HG02870 (cell line): ENCODE results near the gene GPRC5B.

Source experiments
- ATAC-seq: cut with Tn5 transposase; IDR thresholded peaks from one replicate; pipeline ENCODE4 v1.9.1; 2021; ENCODE audit warnings: mild to moderate bottlenecking, moderate library complexity; ENCODE audit not compliant: unreplicated experiment

Gene GPRC5B, protein sequence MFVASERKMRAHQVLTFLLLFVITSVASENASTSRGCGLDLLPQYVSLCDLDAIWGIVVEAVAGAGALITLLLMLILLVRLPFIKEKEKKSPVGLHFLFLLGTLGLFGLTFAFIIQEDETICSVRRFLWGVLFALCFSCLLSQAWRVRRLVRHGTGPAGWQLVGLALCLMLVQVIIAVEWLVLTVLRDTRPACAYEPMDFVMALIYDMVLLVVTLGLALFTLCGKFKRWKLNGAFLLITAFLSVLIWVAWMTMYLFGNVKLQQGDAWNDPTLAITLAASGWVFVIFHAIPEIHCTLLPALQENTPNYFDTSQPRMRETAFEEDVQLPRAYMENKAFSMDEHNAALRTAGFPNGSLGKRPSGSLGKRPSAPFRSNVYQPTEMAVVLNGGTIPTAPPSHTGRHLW

DNA sequence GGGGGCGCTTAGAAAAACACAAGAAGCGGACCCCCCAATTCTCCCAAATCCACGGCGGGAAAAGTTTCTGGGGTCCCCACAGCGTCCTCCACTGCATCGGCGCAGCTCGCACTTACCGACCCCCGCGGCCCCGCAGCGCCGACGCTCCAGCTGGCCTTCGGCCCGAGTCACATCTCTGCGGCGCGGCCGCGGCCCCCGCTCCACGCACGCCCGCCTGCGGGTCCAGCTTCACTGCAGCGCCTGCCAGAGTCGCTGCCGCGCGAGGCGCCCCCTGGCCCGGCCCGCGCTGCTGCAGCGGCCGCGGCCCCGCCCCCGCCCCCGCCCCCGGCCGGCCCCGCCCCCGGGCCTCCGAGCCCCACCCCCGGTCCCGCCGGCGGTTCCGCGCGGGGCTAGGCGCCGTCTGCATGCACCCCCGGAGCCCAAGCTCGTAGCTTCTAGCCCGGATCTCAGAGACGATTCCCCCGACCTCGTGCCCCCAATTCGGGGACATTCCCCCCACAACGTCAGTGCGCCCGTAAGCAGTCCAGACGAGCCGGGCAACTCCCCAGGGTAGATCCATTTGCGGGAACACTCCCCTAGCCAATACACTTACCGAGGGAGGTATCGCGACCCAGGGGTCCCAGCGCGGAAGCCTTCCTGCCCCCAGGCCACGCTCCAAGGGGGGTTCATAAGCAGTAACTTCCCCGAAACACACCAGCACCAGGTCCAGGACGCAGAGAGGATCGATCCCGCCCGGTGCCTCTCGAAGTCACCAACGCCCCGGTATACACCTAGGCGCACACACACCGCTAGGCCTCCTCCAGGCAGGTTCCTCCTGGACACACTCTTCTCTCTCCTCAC is at the start of gene GPRC5B:
Gene GPRC5B, minus strand, starts transcription at position 238 of the 840 bp plus-strand sequence. CDS start 12,003 bp downstream, outside the sequence.
- no peak for ATAC-seq

DNA sequence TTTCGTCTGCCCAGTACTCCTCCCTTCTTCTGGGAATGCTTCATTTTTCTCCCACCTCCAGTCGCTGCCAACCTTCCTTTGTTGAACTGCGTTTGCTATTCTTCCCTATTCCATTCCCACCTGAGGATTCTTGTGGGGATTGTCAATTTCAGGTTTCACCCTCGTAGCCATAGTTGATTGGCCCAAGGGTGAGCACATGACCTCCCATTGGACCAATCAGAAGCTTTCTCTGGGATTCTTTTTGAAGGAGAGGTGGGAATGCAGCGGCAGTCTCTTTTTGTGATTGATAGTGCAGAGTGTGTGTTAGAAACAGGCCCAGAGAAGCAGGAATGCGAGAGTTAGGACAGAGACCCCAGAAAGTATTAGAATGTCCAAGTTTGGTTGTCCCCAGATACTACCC is 49.1 kb upstream of the GPRC5B start:
- ATAC-seq: no peak

DNA sequence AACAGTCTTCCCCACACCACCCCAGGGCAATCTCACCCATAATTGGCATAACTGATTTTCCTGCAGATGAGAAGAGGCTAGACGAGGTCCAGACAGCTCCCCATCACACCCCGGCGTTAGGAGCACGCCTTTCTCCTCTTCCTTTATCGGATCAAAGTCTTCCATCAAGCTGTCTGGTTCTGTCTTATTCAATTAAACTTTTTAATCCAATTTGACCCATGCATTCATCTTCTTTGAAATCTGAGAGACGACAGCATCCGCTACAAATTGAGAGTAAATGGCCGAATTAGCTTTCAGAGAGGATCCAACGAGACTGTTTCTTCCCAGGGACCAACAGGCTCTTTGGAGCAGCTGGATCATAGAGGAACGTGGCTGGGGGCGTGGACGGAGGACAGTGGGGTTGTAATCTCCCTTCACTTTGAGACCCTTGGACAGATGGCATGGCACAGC is 44.4 kb upstream of the GPRC5B start:
- no peak for ATAC-seq

DNA sequence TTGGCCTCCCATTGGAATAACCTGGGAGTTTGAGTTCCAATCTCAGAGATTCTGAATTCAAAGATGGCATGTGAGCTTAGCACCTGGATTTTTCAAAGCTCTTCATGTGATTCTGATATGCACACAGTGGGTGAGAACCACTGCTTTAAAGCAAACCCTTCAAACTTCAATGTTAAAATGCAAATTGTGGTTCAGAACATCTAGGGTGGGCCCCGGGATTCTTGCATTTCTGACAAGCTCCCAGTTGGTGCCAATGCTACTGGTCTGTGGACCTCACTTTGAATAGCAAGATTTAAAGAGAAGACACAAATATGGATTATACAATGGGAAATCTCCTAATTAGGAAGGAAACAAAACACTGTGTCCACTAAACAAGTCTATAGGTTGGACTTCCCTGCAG is 43.8 kb upstream of the GPRC5B start:
- no peak for ATAC-seq

DNA sequence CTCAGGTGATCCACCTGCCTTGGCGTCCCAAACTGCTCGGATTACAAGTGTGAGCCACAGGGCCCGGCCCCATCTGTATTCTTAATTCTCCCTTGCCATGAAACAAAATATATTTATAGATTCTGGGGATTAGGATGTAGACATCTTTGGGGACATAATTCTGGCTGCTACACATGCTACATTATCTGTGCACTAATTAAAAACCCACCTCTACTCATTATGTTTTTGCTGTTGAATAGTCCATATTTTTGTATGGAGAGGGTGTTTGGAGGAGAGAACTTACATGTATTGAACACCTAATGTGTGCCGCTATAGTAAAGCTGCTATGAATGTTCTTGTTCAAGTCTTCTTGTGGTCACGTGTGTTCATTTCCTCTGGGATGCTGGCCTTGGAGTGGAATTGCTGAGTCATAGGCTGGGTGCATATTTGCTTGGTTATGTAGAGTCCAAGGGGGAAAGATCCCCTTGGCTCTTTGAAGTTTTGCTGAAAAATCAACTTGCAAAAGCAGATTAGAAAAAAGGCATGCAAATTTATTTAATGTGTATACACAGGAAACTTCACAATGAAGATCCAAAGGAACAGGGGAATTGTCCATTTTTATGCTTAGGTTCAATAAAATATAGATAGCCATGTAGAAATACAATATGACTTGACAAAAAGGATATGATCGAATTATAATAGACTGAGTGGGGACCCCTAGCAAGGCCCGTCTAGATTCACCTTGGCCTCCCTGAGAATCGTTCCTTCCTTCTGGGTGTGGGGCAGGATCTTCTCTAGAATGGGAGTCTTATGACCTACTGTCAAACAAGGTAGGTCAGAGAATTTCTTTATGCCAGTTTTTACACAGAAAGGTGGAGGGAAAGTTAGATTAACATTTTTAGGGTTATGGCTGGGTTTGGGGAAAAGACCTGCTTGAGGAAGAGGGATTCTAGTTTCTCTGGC is 42.1 kb upstream of the GPRC5B start:
- no peak for ATAC-seq

DNA sequence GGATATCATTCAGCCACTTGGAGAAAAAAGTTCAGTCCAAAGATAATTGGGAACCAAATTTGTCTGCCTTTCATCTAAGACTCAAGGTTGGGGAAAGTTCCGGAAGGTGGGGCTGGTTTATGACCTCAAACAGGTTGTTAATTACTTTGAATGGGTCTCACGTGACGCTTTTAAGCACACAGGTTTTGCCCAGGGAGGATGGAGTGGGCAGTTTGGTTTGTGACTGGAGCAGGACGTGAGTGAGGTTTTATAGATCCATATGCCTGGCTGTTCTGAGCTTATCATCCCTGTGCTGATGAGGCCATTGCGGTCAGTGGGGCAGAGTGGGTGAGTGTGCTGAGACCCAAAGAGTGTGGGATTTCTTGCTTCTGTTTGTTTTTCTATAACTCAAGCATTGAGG is 38.7 kb upstream of the GPRC5B start:
- ATAC-seq: no peak

DNA sequence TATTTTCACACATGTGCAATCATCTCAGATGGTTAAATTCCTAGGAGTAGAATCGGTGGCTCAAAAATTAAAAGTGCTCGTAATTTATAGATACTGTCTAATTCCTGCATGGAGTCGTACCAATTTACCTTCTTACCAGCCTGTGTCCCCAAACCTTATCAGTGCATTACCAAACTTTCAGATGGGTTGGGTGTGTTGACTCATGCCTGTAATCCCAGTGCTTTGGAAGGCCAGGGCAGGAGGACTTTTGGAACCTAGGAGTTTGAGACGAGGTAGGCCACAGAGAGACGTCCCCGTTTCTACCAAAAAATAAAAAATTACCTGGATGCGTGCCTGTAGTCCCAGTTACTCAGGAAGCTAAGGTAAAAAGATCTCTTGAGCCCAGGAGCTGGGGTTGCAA is 34.5 kb upstream of the GPRC5B start:
- no peak for ATAC-seq

DNA sequence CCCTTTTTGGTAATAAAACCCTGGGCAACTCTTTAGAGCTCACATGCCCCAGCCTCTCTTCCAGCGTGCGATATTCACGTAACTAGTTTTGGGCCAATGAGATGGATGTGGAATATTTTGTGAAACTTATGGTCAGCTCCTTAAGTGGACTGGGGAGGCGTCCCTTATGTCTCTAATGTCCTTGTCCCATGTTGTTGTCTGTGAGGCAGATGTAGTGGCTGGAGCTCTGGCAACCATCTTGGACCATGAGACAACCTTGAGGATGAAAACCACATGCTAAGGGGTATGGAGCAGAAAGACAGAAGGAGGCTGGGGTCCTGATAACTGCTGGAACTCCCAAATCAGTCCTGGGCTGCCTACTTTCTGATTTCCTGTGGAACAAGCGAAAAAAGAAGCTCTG is 31.4 kb upstream of the GPRC5B start:
- ATAC-seq: no peak

DNA sequence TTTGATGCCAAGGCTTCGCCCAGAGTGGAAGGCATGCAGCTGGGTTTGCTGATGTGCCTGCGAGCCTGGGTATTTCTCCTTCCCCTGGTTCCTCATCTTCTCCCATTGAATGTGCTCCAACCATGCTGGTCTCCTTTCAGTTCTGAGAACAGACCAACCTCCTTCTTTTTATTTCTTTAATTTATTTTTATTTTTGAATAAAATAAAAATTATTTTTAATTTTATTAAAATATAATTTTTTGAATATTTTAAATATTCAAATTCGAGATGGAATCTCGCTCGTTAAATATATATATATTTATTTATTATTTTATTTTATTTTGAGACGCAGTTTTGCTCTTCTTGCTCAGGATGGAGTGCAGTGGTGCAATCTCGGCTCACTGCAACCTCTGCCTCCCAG is 30.2 kb upstream of the GPRC5B start:
- ATAC-seq: no peak

DNA sequence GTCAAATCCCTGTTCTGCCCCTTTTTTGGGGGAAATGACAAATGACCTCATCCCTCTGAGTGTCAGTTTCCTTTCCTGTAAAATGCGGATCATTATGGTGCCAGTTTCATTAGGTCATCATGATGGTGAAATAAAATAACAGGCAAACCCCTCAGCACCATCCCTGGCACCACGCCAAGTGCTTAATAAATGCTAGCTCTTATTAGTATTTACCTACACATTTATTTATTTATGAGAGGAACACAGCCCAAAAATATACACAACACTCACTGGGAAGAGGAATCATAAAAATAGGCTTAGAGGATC is 28.6 kb upstream of the GPRC5B start:
- ATAC-seq: no peak

DNA sequence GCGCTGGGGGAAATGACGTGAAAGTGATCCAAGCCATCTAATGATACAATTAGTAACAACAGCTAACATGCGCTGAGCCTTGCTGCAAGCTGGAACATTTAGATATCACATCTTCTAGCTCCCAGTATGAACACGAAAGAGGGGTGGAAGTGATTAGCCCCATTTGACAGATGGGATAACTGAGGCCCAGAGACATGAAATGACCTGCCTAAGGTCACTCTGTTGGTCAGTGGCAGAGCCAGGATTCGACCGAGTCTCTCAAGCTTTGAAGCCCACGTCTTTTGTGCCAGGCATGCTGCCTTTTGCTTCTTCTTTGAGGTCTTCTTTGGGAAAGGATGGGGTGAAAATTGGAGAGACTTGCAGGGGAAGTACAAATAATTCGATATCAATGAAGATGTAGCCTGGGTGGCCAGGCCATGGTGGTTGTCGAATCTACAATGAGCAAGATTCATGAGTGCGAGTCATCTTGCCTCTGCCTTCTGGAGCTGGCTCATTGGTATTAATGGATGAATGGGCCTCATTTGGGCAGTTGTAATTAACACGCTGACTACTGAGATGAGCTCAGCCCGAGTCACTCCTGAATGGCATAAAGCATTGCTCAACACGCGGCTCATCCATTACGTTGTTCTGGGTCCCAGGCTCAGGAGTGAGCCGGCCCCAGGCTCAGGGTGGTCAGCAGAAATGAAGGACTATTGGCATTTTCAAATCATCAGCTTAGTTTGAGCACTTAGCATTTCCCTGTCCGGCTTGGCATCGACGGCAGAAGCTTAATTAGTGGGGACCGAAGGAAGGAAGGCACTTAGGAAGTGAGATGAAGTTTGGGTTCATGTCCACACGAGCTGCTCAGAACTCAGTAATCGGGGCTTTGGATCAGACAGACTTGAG is 28.0 kb upstream of the GPRC5B start:
- no peak for ATAC-seq

DNA sequence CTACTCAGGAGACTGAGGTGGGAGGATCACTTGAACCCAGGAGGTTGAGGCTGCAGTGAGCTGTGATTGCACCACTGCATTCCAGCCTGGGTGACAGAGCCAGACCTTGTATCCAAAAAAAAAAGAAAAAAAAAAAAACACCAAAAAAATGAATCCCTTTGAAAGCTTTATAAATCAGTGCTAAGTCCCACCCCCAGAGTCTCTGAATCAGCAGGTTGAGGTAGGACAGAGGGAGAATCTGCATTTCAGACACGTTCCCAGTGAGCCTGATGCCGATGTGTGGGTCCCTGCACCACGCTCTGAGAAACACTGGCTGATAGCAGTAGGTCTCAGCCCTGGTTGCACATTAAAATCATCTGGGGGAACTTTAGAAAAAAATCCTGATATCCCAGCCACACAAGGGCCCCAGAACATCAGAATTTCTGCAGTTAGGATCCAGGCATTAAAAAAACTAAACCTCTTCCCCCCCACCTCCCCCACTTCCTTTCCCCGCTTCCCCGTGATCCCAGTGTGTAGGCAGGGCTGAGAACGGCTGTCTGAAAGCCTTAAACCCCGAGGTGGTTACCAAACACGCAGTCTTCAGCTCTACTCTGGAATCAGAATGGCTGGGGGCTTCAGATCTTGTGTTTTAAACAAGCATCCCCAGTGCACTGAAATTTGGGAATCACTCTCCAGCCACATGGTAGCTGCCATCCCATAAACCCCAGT is 27.3 kb upstream of the GPRC5B start:
- no peak for ATAC-seq

DNA sequence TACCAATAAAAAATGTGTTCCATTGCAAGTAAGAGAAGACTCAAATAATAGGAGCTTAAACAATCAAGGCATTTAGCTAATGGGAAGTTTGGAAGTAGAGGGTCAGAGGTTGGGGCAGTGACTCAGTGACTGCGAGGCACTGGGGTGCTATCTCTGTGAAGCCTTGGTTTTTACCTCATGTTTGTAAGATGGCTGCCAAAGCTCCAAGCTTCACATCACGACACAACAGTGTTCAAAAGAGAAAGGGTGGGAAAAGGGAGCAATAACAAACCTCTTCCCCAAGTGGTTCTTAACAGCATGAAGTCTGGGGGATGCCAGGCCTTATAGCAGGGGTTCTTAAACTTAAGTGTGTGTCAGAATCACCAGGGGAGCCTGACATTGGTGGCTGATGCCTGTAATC is 26.6 kb upstream of the GPRC5B start:
- ATAC-seq: no peak

DNA sequence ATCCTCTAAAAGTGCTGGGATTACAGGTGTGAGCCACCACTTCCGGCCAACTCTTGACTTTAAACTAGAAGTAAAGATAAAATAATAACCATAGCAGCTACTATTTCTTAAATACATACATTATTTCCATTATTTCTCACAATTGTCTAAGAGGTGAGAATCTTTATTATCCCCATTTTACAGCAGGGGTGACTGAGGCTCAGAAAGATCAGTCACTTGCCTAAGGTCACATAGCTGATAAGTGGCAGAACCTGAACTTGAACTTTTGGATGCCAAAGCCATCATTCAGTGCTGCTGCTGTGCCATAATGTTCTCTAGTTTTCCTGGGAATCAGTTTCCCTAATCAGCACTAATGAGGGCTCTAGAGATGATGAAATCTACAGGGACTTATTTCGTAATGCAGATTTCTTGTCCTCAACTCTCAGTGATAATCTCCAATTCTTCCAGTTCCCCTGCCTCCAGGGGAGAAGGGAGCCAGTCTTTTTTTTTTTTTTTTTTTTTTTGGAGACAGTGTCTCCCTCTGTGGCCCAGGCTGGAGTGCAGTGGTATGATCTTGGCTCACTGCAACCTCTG is 25.2 kb upstream of the GPRC5B start:
- no peak for ATAC-seq

DNA sequence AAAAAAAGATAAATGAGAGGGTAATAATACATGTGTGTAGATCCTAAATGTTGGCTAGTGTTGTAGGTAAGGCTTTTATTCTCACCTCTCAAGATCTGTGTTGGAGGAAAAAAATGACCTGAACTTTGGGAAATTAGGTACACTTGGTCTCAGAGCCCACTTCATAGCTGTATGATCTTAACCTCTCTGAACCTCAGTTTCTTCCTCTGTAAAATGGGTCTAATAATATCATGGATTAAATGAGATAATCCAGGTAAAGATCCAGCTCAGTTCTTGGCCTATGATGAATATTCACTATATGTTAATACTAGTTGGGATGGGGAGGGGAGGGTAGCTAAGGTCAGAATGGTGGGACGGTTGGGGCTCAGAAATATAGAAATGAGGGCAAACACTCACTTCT is 24.3 kb upstream of the GPRC5B start:
- no peak for ATAC-seq

DNA sequence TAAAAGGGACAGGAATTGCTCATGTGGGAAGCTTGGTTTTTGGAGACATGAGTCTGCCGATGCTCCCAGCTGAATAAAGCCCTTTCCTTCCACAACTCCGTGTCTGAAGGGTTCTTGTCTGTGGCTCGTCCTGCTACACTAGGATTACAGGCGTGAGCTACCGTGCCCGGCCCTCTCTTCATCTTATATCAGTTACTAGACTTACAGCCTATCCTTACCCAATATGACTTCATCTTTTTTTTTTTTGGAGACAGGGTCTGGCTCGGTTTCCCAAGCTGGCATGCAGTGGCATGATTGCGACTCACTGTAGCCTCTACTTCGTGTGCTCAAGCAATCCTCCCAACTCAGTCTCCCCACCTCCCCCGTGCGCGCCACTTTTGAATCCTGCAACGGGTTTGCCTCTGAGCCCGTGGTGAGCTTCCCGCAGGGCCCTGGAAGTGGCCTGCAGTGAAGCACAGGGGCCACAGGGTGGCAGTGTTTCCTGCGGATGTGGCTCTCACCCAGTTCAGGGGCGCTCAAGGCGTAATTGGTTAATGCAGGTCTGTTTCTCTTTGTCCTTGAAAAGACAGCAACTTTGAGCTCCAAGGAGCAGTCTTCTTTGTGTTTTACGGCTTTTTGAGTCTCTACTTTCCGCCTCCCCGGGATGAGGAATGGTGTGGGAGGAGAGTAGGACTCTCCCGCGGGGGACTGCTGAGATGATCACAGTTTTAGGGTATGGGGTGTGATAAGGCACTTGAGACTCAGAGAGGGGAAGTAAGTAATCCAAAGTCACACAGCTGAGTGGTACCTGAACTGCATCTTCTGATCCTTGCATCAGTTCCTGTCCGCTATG is 22.7 kb upstream of the GPRC5B start:
- ATAC-seq: no peak

DNA sequence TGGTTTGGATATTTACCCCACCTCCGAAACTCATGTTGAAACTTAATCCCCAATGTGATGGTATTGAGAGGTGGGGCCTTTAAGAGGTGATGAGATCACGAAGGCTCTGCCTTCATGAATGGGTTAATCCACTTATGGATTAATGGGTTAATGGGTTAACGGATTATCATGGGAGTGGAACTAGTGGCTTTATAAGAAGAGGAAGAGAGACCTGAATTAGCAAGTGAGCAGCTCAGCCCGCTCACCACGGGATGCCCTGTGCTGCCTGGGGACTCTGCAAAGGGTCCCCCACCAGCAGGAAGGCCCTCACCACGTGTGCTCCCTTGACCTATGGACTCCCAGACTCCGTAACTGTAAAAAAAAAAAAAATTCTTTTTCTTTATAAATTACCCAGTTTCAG is 16.5 kb upstream of the GPRC5B start:
- no peak for ATAC-seq

DNA sequence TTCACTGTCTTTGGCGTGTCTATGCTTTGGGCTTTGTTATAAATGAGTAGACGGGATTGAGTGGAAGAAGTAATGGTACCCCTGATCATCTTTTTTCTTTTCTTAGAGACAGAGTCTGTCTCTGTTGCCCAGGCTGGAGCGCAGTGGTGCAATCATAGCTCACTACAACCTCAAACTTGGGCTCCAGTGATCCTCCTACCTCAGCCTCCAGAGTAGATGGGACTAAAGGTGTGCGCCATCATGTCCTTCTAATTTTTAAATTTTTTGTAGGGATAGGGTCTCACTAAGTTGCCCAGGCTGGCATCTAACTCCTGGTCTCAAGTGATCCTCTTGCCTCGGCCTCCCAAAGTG is 14.9 kb upstream of the GPRC5B start:
- ATAC-seq: no peak
